SKM-1 (cell line): ENCODE measurements around the gene TMEM131L.
A peak's percentile ranks its signal among the peaks of the same experiment; 100 is the strongest.

Experiments
- DNase-seq: peaks from one replicate; lab custom pipeline; 2025; ENCODE audit not compliant: unreplicated experiment; lab: John Stamatoyannopoulos, UW

TMEM131L gene

DNA sequence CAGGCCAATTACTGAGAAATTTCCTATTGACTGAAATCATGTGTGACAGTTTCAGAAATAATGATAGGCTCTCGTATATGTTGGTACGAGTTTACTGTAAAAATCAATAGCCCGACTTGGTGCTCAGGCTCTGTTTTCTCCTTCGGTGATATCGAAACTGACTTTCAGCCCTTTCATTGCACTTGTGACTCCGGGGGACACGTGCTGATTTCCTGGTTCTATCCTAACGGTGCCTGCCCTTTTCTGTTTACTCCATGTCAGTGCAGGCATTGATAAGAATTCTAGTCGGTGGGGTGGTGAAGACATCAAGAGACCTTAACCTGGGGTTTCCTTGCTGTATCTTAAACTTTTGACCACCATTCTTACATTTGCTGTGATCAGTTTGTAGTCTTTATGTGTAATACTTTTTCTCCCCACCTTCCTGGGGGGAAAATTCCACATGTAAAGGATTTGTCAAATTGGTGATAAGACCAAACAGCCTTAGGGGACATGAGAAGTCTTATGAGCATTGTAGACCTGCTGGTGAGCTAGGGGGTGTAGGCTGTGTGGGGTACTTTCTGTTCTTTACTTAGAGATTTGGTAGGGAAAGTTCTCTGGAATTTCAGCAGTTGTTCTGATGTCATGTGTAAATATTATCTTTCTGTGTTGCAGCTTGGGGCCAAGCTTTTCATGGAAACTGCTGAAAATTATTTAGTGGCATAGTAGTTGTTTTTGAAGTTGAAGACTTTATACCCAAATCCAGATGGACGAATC lies 52.7 kb downstream of the TMEM131L start:
- DNase-seq, result no peak

DNA sequence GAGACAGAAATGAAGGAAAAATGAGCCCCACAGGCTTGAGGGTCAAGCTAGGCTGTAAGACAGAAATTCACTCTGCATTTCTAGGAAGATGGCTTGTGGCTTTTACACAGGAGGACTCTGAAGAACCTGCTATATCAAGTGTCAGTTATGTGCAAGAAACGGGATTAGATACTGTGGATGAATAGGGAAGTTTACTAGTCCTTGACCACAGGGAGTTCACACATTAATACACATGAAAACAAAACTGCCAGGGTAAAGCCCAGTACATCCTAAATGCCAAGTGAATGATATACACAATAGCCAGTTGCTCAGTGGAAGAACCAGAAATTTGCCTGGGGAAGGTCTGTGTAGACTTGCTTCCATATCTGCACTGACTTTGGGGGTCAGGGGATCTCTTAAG lies 53.5 kb downstream of the TMEM131L start:
- DNase-seq, result no peak

DNA sequence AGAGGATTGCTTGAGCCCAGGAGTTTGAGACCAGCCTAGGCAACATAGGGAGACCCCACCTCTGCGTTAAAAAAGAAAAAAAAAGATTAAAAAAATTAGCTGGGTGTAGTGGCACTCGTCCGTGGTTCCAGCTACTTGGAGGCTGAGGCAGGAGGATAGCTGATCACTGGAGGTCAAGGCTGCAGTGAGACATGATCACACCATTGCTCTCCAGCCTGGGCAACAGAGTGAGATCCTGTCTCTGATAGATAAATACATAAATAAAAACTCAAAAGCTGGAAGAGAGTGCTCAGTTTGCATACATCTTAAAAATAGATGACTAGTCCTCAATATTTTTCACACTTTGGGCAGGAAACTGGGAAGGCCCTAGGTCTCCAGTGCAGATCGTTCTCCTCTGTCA lies 54.1 kb downstream of the TMEM131L start:
- no peak for DNase-seq

DNA sequence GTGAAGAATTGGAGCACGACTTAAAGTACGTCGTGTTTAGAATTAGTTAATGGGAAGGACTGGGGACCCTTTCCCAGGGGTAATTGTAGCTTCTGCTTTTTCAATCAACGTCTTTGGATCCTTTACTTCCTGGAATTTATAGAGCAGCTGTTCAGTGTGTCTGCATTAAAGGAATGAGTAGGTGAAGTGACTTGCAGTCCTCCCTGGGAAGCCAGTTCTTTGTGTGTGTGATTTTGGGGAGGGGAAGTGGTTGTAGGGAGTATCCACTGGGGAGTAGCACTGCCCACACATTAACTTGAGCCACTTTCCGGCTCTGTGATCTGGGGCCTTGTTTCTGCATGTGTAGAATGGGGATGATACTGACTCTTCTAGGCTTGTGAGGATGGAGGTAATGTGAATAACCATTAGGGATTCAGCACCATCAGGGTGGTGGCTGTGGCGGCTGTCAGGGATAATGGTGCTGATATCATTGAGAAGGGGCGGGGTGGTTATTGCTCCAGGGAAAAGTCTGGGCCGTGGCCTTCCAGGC lies 54.7 kb downstream of the TMEM131L start:
- DNase-seq, result peak; percentile 38

DNA sequence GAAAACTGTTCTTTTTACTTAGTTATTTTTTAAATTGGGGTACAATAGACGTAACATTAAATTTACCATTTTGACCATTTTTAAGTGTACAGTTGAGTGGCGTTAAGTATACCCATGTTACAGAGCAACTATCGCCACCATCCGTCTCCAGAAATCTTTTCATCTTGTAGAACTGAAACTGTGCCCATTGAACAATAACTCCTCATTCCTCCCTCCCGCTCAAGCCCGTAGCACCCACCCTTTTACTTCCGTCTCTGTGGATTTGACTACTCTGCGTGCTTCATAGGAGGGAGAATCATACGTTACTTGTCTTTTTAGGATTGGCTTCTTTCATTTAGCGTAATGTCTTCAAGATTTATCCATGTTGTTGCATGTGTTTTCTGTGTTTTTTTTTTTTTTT lies 55.3 kb downstream of the TMEM131L start:
- DNase-seq, result no peak

- peak; percentile 74 for DNase-seq
Observed at GRCh38 chr4:153521999-153522801, 56.0 kb downstream of the TMEM131L start.

GRCh38 chr4:153522802-153523094 lies 56.6 kb downstream of the TMEM131L start:
- DNase-seq, result no peak

DNA sequence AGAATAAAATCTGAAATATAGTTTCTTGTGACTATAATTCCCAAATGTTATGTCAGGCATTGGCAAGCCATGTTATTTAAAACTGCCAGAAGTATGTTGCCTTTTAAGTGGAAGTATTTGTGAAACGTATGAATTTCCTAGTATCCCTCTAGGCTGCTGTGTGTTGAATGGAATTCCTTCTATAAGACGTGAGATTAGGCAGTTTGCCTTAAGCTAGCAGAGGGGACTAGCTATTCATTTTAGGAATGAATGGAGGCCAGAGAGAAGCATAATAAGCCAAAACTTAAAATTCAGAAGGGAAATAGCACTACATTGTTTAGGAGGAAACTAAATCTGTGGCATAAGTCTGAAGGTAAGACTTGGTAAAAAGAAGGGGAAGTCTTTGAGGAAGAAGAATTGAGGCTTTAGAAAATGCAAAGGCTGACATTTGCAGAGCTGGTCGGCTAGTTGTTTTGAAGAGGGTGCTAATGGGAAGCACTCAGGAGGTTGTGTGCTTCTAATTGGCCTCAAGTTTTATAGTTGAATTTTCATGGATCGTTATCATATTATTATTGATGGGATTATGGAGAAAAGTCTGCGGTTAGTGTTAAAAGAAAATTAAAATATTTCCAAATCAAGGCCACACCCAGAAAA lies 57.1 kb downstream of the TMEM131L start:
- peak; percentile 31 for DNase-seq

GRCh38 chr4:153523941-153524386 lies 57.8 kb downstream of the TMEM131L start:
- no peak for DNase-seq

DNA sequence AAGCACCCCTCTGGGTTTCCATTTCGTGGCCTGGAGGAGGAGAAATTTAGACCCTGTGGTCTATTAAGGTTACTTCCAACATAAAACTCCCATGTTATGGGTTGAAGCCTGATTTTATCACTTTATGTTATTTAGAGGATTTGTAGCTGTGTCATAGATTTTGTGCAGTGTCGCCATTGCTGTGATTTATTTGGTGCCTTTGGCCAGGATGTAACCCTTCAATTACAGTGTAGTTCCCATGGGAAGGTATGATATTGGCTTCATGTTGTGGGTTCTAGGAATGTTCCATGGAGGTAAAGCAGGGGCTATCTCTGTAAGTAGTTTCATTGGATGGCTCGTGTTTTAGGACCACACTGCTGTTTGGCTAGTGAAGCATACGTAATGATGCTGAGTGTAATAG lies 58.5 kb downstream of the TMEM131L start:
- DNase-seq, result no peak

DNA sequence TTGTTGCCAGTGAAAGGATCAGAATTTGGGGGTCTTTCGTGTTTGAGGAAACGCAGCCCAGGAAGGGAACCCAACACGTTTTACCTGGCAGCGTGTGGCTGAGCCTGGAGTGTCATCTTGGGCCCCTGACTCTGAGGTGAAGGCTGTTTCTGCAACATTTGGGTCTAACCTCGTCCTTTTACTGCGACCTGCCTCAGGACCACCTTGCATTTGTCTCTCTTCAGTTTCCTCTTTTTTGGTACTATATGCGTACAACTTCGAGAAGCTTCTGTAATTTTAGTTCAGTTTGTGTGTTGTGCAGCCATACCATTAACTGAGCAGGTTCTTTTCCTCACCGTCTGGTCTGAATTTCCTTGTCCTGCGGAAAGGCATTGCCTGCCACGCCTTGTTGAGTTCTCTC lies 61.5 kb downstream of the TMEM131L start:
- no peak for DNase-seq

DNA sequence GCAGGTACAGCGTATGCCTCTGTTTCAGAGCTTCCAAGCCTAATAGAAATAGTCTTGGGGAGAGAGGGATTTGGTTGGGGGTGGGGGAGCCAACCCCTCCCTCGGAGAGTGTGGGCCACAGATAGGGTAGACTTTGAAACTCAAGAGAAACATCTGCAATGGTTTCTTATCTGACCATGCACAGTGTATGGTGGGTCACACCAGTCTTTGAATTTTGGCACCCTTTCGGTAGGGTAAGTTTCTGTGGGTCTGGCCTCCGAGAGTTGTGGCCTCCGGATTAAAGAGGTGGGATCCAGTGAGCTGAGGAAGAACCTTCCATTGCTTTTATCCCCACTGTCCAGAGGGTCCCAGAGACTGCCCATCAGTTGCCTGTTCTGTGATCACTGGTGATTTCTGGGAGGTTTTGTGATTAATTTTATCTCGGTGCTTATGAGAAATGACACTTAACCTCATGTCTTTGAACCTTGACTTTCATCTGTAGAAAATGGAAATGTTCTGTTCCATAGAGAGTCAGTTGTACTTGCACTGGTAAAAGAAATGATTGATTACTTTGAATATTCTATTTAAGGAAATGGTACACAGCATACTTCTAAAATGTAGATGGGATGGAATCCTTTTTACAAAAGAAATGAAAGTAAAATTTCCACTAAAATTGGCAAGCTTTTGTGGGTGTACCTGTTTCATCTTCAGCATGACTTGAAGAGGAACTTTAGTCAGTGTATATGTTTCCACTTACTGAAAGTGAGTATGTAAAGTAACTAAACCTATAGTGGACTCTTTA lies 62.7 kb downstream of the TMEM131L start:
- DNase-seq, result no peak

DNA sequence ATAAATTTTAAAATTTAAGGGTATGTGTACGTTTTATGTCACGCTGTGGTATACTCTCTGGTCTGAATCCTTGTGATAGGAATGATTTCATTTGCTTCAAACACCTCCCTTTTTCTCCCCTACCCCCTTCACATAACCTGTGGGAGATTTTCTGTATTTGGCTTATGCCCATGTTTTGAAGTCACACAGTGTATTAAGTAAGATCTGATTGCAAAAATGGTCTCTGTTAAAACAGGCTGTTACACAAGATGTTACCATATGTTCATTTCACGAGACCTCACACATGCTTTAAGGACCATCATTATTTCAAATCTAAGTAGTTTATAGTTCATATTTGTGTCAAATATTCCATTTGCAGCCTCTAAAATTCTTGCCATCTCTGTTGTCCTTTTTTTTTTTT lies 63.5 kb downstream of the TMEM131L start:
- DNase-seq, result peak; percentile 59

DNA sequence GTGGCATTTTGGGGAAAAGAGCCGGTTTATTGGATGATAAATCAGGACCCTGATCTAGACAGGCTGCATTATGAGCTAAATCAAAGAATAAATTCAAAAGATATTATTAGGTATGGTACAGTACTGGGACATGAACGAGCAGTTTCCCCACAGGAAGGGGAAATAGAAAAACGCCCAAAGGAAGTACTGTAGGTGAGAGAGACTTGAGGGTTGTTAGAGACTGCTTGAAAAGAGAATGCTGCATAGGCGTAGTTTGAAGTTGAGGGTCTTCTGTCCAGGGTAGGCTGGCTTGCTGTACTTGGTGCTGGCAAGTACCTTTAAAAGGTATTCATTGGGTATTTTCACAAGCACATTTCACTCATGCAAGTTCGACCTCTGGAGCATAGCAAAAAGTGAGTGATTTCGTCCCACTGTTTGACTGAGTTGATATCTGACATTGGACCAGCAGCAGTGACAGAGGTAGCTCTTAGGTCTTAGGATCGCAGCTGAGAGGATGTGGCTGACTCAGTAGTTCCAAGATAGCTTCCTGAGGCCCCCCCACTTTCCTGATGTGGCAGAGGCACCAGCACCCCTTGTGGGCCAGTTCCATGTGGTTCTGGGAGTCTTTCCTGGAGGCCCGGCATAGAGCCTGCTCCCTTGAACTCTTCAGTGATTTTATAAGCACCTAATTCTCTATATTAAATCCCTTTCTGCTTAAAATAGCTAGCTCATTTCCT lies 64.3 kb downstream of the TMEM131L start:
- DNase-seq, result no peak

- no peak for DNase-seq
Observed at GRCh38 chr4:153531000-153531358, 64.8 kb downstream of the TMEM131L start.

GRCh38 chr4:153531976-153532626 lies 65.9 kb downstream of the TMEM131L start:
- DNase-seq, result no peak

DNA sequence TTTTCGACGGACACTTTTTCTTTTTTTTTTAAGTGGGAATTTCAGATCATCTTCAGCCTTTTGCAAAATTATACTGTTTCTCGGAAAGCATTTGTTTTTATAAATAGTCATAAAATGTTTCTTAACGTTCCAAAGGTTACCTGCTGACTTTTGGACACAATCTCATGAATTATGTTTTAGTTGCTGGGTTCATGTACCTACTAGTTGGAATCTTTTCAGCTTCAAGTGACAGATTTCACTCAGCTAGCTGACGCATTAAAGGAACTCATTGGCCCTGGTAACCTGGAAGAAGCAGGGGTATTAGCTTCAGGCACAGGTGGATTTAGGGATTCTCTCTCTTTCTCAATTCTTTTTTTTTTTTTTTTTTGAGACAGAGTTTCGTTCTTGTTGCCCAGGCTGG lies 66.5 kb downstream of the TMEM131L start:
- DNase-seq, result no peak

- DNase-seq, result no peak
Observed at GRCh38 chr4:153533387-153533786, 67.2 kb downstream of the TMEM131L start.

GRCh38 chr4:153534792-153535629 lies 68.9 kb downstream of the TMEM131L start:
- no peak for DNase-seq
